Kidney (tissue), 14 donors: ENCODE data around the gene ZFHX2. TPM values are rescaled to one million over a fixed set of nuclear protein-coding genes. Genes with fewer than 3 reads are reported as not detected.

Source experiments
- DNase-seq, 5 donors: peaks; one replicate each; pipeline ENCODE4 v3.0.0-alpha.2; 2013 to 2020
- FAIRE-seq: peaks from 2 replicates; lab custom pipeline; 2012; peaks lifted over from hg19 to GRCh38; lab: Jason Lieb, UNC
- H3K27ac ChIP-seq, 2 donors: one replicate each; pipeline ENCODE4 v1.7.0; 2013; ENCODE audit warnings: low read depth in 2 of 2, low read length in 2 of 2, inconsistent platforms in 1 of 2
- H3K27me3 ChIP-seq: one replicate; pipeline ENCODE4 v1.7.1; 2013; ENCODE audit warnings: low read length, inconsistent platforms; ENCODE audit not compliant: control insufficient read depth, insufficient read depth
- H3K36me3 ChIP-seq, 3 donors: one replicate each; pipeline versions ENCODE4 v1.7.0 to v1.7.1; 2013; ENCODE audit warnings: low read length in 3 of 3, control low read depth in 1 of 3, inconsistent platforms in 1 of 3; ENCODE audit not compliant: insufficient read depth in 3 of 3, control insufficient read depth in 2 of 3
- H3K4me1 ChIP-seq, 3 donors: one replicate each; pipeline versions ENCODE4 v1.7.0 to v1.7.1; 2013; ENCODE audit warnings: low read length in 3 of 3, inconsistent platforms in 1 of 3, low read depth in 1 of 3; ENCODE audit not compliant: control insufficient read depth in 2 of 3, insufficient read depth in 2 of 3
- H3K4me3 ChIP-seq, 3 donors: one replicate each; pipeline versions ENCODE4 v1.7.0 to v1.8.1; 2013; ENCODE audit warnings: low read length in 3 of 3, control low read depth in 1 of 3, inconsistent platforms in 1 of 3
- H3K9ac ChIP-seq, 3 donors: one replicate each; pipeline versions ENCODE4 v1.7.0 to v1.7.1; 2013; ENCODE audit warnings: low read length in 3 of 3, control low read depth in 1 of 3, inconsistent platforms in 1 of 3
- H3K9me3 ChIP-seq, 3 donors: one replicate each; pipeline versions ENCODE4 v1.7.0 to v1.7.1; 2013; ENCODE audit warnings: low read length in 3 of 3, control low read depth in 1 of 3, inconsistent platforms in 1 of 3; ENCODE audit not compliant: control insufficient read depth in 2 of 3, insufficient read depth in 1 of 3
- intact Hi-C: fragments of 100-400 bp; cut with DNase I; formaldehyde crosslinking; loops from one replicate; pipeline ENCODE4 v1.11.1; 2022
- polyA plus RNA-seq: library from polyadenylated mRNA; stranded (reverse); fragments of 350-450 nt; fragmentation: Illumina TruSeq; extraction: RNeasy Lipid Tissue Mini Kit (QIAGEN cat#74804); gene quantifications from one replicate; pipeline ENCODE4 v1.2.3, GENCODE V29; 2014; ENCODE audit warnings: low read depth, low replicate concordance; ENCODE audit not compliant: insufficient read depth
- total RNA-seq: library from RNA; stranded (reverse); fragmentation: NEBNext Ultra II Directional; extraction: Animal tissue kit (Norgen Biotek cat#: 25700); gene quantifications from one replicate; pipeline ENCODE4 v1.2.1, GENCODE V29; 2021
- TF ChIP-seq, protein P1 (sequence below): IDR thresholded peaks from 3 replicates; pipeline ENCODE4 v1.5.1; 2012; ENCODE audit warnings: mild to moderate bottlenecking, moderate library complexity, borderline replicate concordance; ENCODE audit not compliant: insufficient read depth; ENCODE audit errors: extremely low read depth
- donor health status: control.
- donor health status: control.
- donor health status: control.
- donor health status: control.
- donor health status: control.
- donor health status: DM: yes; HTN: yes; CAD: no.
- donor health status: Normal renal cell carcinoma (clear cell type).

Gene ZFHX2
- total and polyA plus RNA-seq, 2 donors from 2014 or later = 4.9 to 6.1 TPM

DNA sequence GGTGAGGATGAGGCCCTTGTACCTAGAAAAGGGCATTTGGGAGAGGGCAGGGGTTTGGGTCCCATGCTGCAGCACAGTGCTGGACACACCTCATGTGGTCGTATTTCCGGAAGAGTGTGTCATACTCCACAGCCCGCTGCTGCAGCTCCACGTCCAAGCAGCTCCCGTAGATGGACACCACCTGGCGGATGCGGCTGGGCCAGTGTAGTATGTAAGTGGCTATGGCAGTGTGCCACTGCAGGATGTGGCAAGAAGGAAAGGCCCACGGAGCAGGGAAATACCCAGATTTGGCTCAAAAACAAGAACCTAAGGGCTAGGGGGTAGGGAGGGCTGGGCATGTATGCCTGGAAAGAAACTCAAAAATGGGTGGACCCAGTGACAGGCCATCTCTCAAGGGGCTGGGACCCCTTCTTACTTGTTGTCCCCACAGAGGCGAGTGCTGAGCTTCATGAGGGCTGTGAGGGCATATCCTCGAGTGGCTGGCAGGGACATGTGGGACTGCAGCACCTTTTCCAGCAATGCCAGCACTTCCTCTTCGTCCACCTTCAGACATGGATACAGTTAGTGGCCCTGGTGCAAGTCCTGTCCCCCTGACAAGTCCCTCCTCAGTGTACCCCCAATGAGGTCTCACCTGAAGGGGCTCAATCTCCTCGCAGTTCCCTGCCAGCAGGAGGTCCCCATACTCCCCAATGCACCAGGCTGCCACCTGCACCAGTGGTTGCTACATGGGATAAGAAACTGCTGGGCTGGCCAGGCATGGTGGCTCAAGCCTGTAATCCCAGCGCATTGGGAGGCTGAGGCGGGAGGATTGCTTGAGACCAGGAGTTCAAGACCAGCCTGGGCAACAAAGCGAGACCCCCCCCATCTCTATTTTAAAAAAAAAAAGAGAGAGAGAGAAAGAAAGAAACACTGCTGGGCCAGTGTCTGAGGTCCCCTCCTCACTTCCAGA is 10.6 kb upstream of the ZFHX2 start:
- intact Hi-C loops = loop anchor here (5.0 kb wide), 1 partner anchor 90 kb away; no protein-coding TSS in a partner anchor
- H3K9me3 ChIP-seq = no peaks in the 10 kb centered on the region
- peaks cover 2 to 17% (median 16%) of the 10 kb centered on the region in 3 donors for H3K36me3 ChIP-seq
- no peak overlapping the region for H3K4me3 ChIP-seq
- TF ChIP-seq, protein P1, sequence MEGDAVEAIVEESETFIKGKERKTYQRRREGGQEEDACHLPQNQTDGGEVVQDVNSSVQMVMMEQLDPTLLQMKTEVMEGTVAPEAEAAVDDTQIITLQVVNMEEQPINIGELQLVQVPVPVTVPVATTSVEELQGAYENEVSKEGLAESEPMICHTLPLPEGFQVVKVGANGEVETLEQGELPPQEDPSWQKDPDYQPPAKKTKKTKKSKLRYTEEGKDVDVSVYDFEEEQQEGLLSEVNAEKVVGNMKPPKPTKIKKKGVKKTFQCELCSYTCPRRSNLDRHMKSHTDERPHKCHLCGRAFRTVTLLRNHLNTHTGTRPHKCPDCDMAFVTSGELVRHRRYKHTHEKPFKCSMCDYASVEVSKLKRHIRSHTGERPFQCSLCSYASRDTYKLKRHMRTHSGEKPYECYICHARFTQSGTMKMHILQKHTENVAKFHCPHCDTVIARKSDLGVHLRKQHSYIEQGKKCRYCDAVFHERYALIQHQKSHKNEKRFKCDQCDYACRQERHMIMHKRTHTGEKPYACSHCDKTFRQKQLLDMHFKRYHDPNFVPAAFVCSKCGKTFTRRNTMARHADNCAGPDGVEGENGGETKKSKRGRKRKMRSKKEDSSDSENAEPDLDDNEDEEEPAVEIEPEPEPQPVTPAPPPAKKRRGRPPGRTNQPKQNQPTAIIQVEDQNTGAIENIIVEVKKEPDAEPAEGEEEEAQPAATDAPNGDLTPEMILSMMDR = no peak
- H3K9ac ChIP-seq = no peak overlapping the region
- peak in 1 of 5 donors; percentile 54 for DNase-seq
- no peaks in the 10 kb centered on the region for H3K27me3 ChIP-seq
- peaks cover 0 to 12% (median 6%) of the 10 kb centered on the region in 3 donors for H3K4me1 ChIP-seq
- FAIRE-seq = no peak
- no peak overlapping the region for H3K27ac ChIP-seq

DNA sequence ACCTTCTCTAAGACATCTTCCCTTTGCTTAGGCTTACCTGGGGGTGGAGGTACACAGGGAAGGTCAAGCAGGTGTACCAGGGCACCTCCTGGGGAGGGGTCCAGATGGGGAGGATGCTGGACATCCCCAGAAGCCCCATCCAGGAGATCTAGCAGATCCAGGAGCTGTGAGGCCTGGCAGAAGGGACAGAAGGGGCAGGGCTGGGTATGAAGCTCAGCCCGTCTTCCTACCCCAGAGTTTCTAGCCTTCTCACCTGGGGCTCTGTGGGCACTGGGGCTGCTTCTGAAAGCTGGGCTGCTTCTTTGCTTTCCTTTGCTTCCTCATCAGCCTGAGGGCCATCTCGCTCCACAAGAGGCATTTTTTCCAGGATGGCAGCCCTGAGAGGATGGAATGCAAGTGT is 9.7 kb upstream of the ZFHX2 start:
- DNase-seq = no peak
- Histone ChIP-seq H3K36me3 (peaks cover 2 to 17% (median 16%) of the 10 kb centered on the region in 3 donors), H3K9me3 (no peaks in the 10 kb centered on the region), H3K4me3 (no peak overlapping the region), H3K9ac (no peak overlapping the region), H3K27me3 (no peaks in the 10 kb centered on the region), H3K27ac (no peak overlapping the region), H3K4me1 (peaks cover 0 to 15% (median 5%) of the 10 kb centered on the region in 3 donors)
- TF ChIP-seq, protein P1 = no peak
- intact Hi-C loops = loop anchor here (5.0 kb wide), 1 partner anchor 89 kb away; no protein-coding TSS in a partner anchor
- FAIRE-seq = no peak

DNA sequence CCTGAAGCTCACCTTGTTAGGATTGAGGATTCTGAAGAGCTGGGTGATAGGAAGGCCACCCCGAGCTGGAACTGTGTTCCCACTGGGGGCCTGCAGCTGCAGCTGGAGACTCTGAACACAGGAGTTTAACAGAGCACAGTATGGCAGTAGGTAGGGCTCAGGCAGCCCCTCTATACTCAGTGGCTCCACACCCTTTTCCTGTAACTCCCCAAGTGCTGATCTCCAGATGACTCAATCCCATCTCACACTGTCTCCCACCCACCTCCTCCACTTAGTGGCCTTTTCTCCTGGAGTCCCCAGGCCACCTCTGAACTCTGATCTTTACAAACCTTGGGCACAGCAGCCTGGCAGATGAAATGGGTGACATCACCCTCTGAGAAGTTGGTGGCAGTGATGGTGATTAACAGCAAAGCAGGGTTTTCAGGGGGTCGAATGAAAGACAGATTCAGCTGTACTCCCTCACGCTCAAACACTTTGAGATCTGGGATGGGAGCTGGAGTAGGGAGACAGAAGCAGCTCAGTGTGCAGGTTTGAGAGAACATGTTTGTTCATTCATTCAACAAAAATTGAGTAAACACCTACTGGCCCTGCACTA is 8.5 kb upstream of the ZFHX2 start:
- FAIRE-seq (no peak), DNase-seq (no peak)
- Histone ChIP-seq H3K9ac (no peak overlapping the region), H3K4me1 (peaks cover 0 to 18% (median 5%) of the 10 kb centered on the region in 3 donors), H3K36me3 (peaks cover 2 to 17% (median 16%) of the 10 kb centered on the region in 3 donors), H3K27ac (no peak overlapping the region), H3K27me3 (no peaks in the 10 kb centered on the region), H3K9me3 (no peaks in the 10 kb centered on the region), H3K4me3 (no peak overlapping the region)
- intact Hi-C loops = loop anchor here (5.0 kb wide), 1 partner anchor 88 kb away; no protein-coding TSS in a partner anchor
- TF ChIP-seq, protein P1 = no peak
